Middle frontal gyrus (tissue), 1 donor: ENCODE measurements around the gene FMN1.

Source experiments
- DNase-seq: peaks from one replicate; pipeline ENCODE4 v3.0.0-alpha.2; 2015; ENCODE audit warnings: low spot score; ENCODE audit errors: extremely low spot score

Gene FMN1

DNA sequence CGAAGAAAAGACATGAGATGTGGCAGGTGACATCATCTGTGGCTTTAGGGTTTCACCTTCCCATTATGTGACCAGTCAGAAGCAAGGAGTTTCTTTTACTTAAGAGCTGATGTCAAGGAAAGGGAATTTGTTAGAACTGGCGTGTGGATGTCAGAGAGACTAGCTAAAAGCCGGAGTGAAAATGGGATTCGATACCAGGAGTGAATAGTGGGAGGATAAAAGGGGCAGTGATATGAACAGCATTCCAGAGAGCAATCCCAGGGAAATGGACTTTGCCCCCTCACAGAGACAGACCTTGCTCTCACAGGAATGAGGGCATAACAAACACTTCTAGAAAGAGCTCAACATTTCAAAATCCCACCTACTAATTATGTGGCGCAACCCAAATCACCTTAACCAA, 5.9 kb upstream of the FMN1 start:
- DNase-seq: no peak

DNA sequence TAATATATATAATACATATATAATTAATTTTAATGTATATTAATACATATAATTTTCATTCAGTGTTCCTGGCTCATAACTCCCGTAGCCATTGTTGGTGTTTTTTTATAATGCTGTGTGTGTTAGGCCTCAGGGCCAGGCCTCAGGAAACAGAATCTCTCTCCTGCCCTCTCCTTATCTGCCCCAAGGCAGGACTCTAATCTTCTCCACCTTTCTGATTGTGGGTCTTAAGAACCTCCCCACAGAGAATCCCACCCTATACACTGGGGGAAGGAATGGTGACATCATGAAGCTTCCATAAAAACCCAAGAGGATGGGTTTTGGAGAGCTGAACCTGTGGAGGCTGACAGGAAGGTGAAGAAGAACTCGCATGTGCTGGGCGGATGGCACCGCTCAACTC, 4.0 kb upstream of the FMN1 start:
- DNase-seq: no peak

- no peak for DNase-seq
Measured at GRCh38 chr15:33197636-33198035, 3.1 kb upstream of the FMN1 start.

DNA sequence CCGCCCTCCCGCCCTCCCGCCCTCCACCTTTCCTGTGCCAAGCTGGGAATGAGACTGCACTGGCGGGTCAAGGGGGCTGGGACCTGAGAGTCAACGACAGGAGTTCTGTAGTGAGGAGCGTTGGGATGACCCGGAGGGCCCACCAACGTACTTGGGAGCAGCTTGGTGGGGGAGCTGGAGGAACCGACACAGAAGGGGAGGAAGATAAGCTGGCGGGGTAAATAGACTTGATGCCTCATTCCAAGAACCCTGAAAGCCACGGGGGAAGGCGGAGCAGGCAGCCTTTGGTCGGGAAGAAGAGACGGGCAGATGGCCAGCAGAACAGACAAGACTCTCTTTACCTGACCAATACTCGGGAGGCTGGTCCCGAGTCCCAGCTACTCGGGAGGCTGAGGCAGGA, 277 bp downstream of the FMN1 start:
- no peak for DNase-seq

DNA sequence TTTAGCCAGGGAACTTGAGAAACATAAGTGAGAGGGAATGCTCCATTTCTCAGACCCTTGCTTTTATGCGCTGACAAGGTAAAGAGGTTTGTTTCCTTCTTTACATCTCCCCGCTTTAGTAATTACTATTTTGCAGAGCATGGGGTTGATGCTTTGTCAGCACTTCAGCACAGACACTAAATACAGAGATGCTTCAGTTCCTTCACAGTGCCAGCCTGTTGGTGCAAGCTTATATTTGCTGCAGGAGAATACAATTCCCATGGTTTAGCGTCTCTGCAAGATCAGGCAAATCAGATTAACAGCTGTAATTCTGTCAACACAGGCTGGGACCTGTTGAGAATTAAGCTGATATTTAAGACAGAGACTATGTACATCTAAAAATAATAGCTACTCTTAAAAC, 2.9 kb downstream of the FMN1 start:
- DNase-seq: no peak

DNA sequence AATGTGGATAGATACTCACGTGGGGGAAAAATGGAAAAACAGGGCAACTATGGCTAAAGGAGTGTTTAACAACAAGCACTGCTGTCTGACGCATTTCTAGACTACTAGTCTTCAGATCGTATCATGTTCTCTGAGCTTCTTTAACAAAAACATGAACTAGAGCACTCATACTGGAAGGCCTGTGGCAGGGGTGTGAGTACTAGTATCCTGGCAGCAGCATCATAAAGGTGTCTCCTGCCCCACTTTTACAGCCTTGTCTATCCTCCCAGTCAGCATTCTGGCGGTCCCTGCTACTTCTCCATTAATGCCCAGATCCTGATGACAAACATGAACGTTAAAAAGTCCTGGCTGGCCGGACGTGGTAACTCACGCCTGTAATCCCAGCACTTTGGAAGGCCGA, 4.0 kb downstream of the FMN1 start:
- no peak for DNase-seq

DNA sequence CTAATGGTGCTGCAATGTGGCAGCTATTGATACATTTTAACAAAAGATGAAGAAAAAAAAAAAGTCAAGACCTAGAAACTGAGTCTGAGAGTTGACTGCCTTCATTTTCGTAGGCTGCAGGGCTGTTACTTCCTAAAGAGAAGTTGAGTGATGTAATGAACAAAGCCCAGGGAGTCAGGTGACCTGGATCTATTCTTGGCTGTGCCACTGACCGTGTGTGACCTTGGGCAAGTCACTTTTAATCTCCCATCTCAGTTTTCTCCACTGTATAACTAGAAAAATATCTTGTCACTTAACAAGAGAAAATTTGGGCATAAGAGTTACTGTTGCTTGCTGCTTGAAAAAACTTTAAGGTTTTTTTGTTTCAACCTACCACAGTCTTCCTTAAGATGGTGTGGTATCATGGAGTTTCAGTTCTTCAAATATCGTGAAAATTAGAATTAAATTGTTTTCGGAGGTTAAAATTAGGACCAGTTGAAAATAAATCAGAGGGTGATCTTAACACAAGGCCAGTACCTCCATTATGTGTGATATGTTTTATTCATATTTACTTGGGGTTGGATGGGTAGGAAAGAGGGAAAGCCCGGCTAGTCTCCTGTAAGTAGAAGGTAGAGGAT, 5.8 kb downstream of the FMN1 start:
- no peak for DNase-seq

DNA sequence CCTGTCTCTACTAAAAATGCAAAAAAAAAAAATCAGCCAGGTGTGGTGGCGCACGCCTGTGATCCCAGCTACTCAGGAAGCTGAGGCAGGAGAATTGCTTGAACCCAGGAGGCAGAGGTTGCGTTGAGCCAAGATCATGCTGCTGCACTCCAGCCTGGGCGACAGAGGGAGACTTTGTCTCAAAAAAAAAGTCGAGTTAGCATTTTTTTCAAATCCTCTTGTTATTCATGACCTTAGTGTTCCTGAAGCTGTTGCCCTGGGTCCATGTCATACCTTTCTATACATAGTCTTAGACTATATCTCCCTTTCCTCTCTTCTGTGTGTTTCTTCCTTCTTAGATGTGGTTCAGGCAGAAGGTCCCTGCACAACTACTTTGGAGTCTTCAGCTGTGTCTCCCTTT, 6.4 kb downstream of the FMN1 start:
- no peak for DNase-seq

DNA sequence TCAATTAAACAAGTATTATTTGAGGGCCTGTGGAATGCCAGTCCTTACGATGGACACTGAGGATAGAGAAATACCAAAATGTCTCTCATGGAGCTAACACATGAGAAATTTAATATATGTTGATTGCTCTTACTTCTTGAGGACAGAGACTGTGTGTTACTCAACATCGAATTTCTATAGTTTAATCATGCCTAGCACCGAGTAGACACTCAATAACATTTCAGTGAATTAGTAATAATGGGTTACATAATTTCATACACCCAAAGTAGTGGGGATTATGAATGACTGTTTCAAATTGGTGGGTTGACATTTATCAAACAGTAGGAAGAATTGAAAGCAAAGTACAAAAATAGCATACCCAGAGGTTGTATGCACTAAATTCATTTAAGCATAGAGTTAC, 11.2 kb downstream of the FMN1 start:
- DNase-seq: no peak

DNA sequence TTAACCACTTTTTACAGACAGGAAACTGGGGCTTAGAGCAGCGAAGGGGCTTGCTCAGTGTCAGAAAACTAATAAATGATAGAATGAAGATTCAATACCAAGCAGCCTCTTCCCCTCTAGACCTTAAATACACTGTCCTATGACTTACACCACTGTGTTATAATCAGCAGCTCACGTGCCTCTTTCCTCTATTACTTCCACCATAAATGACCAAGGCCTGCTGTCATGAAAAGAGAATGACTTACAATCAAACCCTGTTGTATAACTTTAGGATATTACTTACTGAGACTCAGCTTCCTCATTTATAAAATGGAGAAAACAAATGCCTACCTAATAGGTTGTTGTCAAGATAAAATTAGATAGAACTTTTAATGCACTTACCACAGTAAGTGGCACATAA, 11.6 kb downstream of the FMN1 start:
- DNase-seq: no peak

DNA sequence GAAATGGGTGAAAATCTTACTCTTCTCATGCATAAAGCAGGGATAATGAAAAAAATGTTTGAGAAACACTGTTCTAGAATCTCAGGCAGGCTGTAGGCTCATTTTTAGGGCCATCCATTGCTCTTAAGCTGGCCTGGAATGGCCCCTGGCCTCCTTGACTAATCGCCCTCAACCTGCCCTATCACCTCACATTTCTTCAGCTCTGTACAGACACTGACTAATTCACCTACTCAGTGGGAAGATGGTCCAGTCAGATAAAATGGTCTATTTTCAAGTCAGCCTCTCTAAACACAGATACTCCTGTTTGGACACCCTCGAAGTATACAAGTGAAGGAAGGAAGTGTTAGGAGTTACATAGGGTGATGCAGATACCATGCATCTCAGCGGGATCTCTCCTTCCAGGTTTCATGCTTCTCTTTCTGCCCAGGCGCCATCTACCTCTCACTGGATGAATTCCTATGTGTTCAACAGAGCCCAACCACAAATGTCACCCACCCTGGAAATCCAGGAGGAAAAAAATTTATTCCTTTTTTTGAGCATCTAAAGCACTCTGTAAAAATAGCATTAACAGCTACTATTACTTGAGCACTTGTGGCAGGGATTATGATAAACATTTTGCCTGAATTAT, 12.1 kb downstream of the FMN1 start:
- no peak for DNase-seq

- no peak for DNase-seq
Measured at GRCh38 chr15:33179874-33180273, 14.6 kb downstream of the FMN1 start.

DNA sequence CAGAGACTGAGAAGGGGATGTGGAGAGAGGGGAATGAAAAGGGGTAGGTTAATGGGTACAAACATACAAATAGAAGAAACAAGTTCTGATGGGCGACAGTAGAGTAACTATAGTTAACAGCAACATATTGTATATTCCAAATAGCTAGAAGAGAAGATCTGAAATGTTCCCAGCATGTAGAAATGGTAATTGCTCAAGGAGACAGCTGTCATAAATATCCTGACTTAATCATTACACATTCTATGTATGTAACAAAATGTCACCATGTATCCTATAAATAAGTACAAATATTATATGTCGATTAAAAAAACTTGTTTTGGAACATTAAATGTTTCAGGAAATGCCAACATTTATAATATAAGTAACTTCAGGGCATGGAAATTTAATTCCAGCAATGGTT, 23.3 kb downstream of the FMN1 start:
- DNase-seq: no peak

DNA sequence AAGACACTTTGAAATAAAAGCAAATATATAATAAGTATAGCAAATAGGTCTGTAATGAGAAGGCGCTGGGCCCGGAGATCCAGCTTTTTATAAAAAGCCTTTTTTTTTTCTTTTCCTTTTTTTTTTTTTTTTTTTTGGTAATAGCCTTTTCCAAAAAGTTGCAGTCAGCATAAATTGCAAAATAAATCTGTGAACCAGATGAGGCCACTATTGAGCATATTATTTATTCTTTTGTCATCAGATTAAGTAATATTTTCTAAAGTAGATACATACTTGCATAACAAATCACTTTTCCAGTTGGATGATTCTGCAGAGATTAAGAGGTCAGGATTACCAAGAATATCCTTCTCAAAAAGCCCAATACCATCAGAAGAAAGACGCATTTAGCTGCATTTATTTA, 24.9 kb downstream of the FMN1 start:
- DNase-seq: no peak

DNA sequence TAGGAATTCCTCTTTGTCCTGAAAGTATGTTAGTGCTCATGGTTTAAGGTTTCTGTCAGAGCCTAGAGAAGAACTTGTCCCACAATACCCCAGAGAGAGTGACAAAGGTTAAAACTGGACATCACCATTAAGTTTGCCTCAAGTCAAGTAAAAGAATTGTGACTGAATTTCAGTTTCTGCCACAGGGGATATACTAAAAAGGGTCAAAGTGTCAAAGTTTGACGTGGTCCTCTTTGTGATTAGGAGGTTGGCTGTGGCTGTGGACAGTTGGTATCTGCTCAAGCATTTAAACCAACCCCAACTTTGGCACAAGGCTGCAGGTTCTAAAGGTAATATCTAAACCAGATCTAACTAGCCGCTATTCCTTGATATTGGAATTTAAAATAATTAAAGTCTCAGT, 26.1 kb downstream of the FMN1 start:
- no peak for DNase-seq

GRCh38 chr15:33163816-33164215, 30.7 kb downstream of the FMN1 start:
- no peak for DNase-seq

DNA sequence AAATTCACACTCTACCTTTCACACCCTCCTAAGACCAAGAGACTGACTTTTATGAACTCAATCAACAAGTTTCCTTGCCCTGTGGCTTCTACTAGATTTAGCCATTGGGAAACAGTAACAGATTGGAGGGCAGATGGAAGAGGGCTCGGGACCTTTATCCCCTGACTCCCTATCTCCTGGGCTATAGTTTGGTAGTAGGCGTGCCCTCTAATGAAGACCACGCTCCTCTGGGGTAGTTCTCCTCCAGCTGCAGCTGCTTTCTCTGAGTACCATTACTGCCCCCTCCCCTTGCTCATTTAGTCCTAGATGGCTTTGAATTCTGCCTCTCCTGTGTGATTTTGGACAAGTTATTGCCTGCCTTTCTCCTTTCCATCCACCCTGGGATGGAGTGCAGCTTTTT, 33.3 kb downstream of the FMN1 start:
- no peak for DNase-seq

DNA sequence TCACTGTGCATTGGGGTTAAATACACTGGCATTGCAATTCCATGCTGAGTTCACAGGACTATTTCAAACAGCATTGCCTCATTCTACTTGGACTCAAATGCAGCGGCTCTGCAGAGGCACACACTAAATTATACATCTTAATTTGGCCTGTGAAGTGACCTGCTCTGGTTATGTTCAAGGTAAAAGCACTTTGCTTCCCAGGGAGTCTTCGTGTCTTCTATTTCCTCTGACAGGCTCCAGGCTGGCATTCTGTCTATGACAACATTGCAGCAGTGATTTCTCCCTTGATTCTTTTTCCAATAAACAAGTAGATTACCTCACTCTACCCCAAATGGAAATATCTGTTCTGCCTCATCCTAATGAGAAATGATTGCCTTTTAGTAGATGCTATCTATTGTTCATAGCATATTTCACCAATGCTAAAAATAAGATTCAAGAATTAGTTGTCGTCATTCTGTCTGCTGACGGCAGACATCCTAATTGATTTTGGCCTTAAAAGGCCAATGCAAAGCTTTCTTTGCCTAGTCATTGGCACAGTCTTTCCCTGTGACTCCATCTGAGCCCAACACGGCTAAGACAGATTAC, 33.8 kb downstream of the FMN1 start:
- DNase-seq: no peak

DNA sequence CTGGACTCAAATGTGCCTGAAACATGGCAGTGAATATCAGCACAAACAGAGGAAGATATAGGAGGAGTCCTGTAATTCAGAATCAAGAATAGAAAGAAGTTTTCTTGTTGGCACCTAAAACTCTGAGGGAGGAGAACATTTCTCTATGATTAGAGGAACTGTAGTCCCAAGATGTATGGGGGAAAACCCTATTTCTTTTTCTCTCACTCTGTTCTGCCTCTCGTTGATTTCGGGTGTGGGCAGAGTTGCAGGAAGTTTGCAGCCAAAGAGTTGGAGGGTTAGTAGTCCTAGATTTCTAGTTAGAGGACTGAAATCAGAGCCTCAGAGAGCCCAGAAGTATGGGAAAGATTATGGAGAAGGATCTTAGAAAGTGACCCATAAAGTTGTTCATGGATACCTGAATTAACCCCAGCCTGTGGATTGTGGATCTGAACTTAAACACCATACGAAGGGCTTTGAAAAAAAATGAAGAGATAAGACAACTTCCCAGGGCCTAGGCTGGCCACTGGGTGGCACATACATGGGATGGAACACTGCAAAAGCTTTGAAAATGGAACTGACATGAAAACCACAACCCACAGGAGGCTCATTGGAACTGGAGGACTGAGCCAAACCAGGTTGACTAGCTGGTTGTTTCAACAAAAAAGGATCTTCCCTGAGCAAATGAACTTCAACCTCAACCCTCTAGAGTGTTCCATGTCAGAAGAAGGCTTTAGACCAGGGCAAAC, 34.6 kb downstream of the FMN1 start:
- DNase-seq: no peak

DNA sequence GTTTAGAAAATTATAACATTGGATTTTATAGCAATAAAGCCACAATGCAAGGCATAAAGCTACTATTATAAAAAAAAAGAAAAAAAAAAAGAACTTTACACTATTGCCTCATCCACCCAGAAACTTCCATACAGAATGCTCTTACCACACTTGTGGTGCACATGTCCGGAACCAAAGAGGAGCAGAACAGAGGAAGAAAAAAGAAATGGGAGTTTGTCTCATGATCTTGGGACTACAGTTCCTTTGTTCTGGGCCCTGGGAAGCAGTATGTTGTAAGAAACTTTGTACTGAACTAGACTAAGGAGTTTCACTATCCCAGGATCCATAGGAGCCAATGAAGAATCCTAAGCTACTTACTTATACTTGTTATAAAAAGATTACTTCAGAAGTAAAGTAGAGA, 36.1 kb downstream of the FMN1 start:
- no peak for DNase-seq

GRCh38 chr15:33157371-33158037, 37.0 kb downstream of the FMN1 start:
- no peak for DNase-seq
